Posterior vena cava (tissue), 2 donors: ENCODE data around the gene FBXL17. TPM values are rescaled to one million over a fixed set of nuclear protein-coding genes. Genes with fewer than 3 reads are reported as not detected.

ENCODE experiments used
- DNase-seq: peaks from one replicate; pipeline ENCODE4 v3.0.0-alpha.2; 2020; ENCODE audit warnings: low spot score
- intact Hi-C, 2 donors: fragments of 100-400 bp; cut with DNase I; formaldehyde crosslinking; loops; one replicate each; pipeline versions ENCODE4 v1.14.1 to v1.14.2; 2022 to 2023
- total RNA-seq, 2 donors: library from RNA; stranded (reverse); fragmentation: NEBNext Ultra II Directional; extraction: Animal tissue kit (Norgen Biotek cat#: 25700); gene quantifications; one replicate each; pipeline ENCODE4 v1.2.1, GENCODE V29; 2021
- donor health status: DM: yes; HTN: yes; CAD: no.
- donor health status: DM: yes; HTN: yes; CAD: no.

FBXL17 gene
- total RNA-seq, 2 donors from 2014 or later: 18.1 to 24.1 TPM

- DNase-seq: no peak
- intact Hi-C loops: no loop called here
Measured at GRCh38 chr5:108074626-108075025, 307.3 kb downstream of the FBXL17 start.

GRCh38 chr5:108064302-108064701, 317.6 kb downstream of the FBXL17 start:
- no peak for DNase-seq
- intact Hi-C loops: no loop called here

- no peak for DNase-seq
- intact Hi-C loops: no loop called here
Measured at GRCh38 chr5:108061941-108062340, 320.0 kb downstream of the FBXL17 start.

- no peak for DNase-seq
- intact Hi-C loops: no loop called here
Measured at GRCh38 chr5:108060340-108060739, 321.6 kb downstream of the FBXL17 start.

- DNase-seq: no peak
Measured at GRCh38 chr5:108059334-108059733, 322.6 kb downstream of the FBXL17 start.

GRCh38 chr5:108054349-108054748, 327.5 kb downstream of the FBXL17 start:
- no peak for DNase-seq
- intact Hi-C loops: no loop called here

More at GRCh38 chr5:108059334-108059733, 322.6 kb downstream of the FBXL17 start:
- intact Hi-C loops: no loop called here

GRCh38 chr5:108046955-108047670, 334.8 kb downstream of the FBXL17 start:
- intact Hi-C loops: no loop called here
- DNase-seq: no peak

GRCh38 chr5:108036482-108036881, 345.4 kb downstream of the FBXL17 start:
- intact Hi-C loops: no loop called here
- DNase-seq: no peak

GRCh38 chr5:108028883-108029282, 353.0 kb downstream of the FBXL17 start:
- intact Hi-C loops: no loop called here

GRCh38 chr5:108028412-108028811, 353.5 kb downstream of the FBXL17 start:
- intact Hi-C loops: no loop called here
- DNase-seq: no peak

More at GRCh38 chr5:108028883-108029282, 353.0 kb downstream of the FBXL17 start:
- DNase-seq: no peak

GRCh38 chr5:108025957-108026356, 355.9 kb downstream of the FBXL17 start:
- intact Hi-C loops: no loop called here
- no peak for DNase-seq

GRCh38 chr5:108024986-108025385, 356.9 kb downstream of the FBXL17 start:
- intact Hi-C loops: no loop called here
- no peak for DNase-seq

- intact Hi-C loops: no loop called here
- DNase-seq: no peak
Measured at GRCh38 chr5:108016101-108016500, 365.8 kb downstream of the FBXL17 start.

- no peak for DNase-seq
- intact Hi-C loops: no loop called here
Measured at GRCh38 chr5:108006791-108007190, 375.1 kb downstream of the FBXL17 start.

- intact Hi-C loops: no loop called here
- DNase-seq: no peak
Measured at GRCh38 chr5:108003178-108003577, 378.7 kb downstream of the FBXL17 start.

GRCh38 chr5:108001222-108001621, 380.7 kb downstream of the FBXL17 start:
- no peak for DNase-seq
- intact Hi-C loops: no loop called here

- intact Hi-C loops: loop anchor here in 1 of 2 donors (2.0 kb wide), 1 partner anchor 73 kb away; no protein-coding TSS in a partner anchor
- DNase-seq: no peak
Measured at GRCh38 chr5:107997338-107997980, 384.4 kb downstream of the FBXL17 start.

- intact Hi-C loops: no loop called here
- DNase-seq: no peak
Measured at GRCh38 chr5:107993341-107993740, 388.6 kb downstream of the FBXL17 start.

- intact Hi-C loops: no loop called here
- DNase-seq: no peak
Measured at GRCh38 chr5:107990881-107991810, 390.8 kb downstream of the FBXL17 start.

- DNase-seq: no peak
- intact Hi-C loops: no loop called here
Measured at GRCh38 chr5:107985144-107985543, 396.8 kb downstream of the FBXL17 start.
